ENCODE measurements around the gene NBAS. TPM values are rescaled to one million over a fixed set of nuclear protein-coding genes. Genes with fewer than 3 reads are reported as not detected.

Gene NBAS
- total RNA-seq, 1 experiment from 2014 or later, result 36.3 TPM

GRCh38 chr2:15355386-15355785, 205.7 kb downstream of the NBAS start:
- H3K4me1 ChIP-seq (ENCODE audit: control insufficient read depth, insufficient read depth, low read length), result no peaks in the 10 kb centered on the region
- H3K9me3 ChIP-seq (ENCODE audit: control insufficient read depth, insufficient read depth, low read depth, low read length), result no peaks in the 10 kb centered on the region
- TF ChIP-seq SIN3A (IDR thresholded peaks at IDR 0.05; ENCODE audit: borderline replicate concordance, insufficient read depth, low read depth, low read length) (no peak), POLR2AphosphoS5 (IDR thresholded peaks at IDR 0.05; ENCODE audit: low read depth, low read length) (no peak), CTCF (IDR thresholded peaks at IDR 0.05) (no peak), REST (IDR thresholded peaks at IDR 0.05; ENCODE audit: insufficient read depth in 1 of 2, low read depth in 2 of 2, low read length in 1 of 2) (no peak), TCF7L2 (IDR thresholded peaks at IDR 0.05; ENCODE audit: low read depth, low read length) (no peak)
- ChIA-PET CTCF (no interaction called here), POLR2A (no interaction called here)
- ATAC-seq (no peak), DNase-seq (ENCODE audit: low read depth, low spot score) (no peak)
- in situ Hi-C loops (cut with HindIII; ENCODE audit: low pct_unique_long_range_greater_than_20kb, low sequenced_read_pairs) (no loop called here), intact Hi-C loops (cut with micrococcal nuclease; ENCODE audit: unreplicated experiment) (no loop called here)
- H3K27me3 ChIP-seq (ENCODE audit: control insufficient read depth, insufficient read depth, low read length), result no peaks in the 10 kb centered on the region
- no peak overlapping the region for H3K4me3 ChIP-seq (ENCODE audit: low read depth in 2 of 2, low read length in 2 of 2)
- no TSS peak for BruUV-seq (replicated peaks)
- H3K27ac ChIP-seq (ENCODE audit: low read length), result no peak overlapping the region
- H3K36me3 ChIP-seq (ENCODE audit: control insufficient read depth, insufficient read depth, low read length), result no peaks in the 10 kb centered on the region; the same call in 1 of the 2 replicates

GRCh38 chr2:15354596-15355366, 206.4 kb downstream of the NBAS start:
- Histone ChIP-seq H3K9me3 (ENCODE audit: control insufficient read depth, insufficient read depth, low read depth, low read length) (no peaks in the 10 kb centered on the region), H3K27ac (ENCODE audit: low read length) (no peak overlapping the region), H3K36me3 (ENCODE audit: control insufficient read depth, insufficient read depth, low read length) (no peaks in the 10 kb centered on the region; the same call in 1 of the 2 replicates), H3K4me3 (ENCODE audit: low read depth in 2 of 2, low read length in 2 of 2) (no peak overlapping the region), H3K4me1 (ENCODE audit: control insufficient read depth, insufficient read depth, low read length) (no peaks in the 10 kb centered on the region), H3K27me3 (ENCODE audit: control insufficient read depth, insufficient read depth, low read length) (no peaks in the 10 kb centered on the region)
- intact Hi-C loops (cut with micrococcal nuclease; ENCODE audit: unreplicated experiment) (no loop called here), in situ Hi-C loops (cut with HindIII; ENCODE audit: low pct_unique_long_range_greater_than_20kb, low sequenced_read_pairs) (no loop called here)
- ChIA-PET CTCF (no interaction called here), POLR2A (no interaction called here)
- TF ChIP-seq POLR2AphosphoS5 (IDR thresholded peaks at IDR 0.05; ENCODE audit: low read depth, low read length) (no peak), REST (IDR thresholded peaks at IDR 0.05; ENCODE audit: insufficient read depth in 1 of 2, low read depth in 2 of 2, low read length in 1 of 2) (no peak), SIN3A (IDR thresholded peaks at IDR 0.05; ENCODE audit: borderline replicate concordance, insufficient read depth, low read depth, low read length) (no peak), CTCF (IDR thresholded peaks at IDR 0.05) (no peak), TCF7L2 (IDR thresholded peaks at IDR 0.05; ENCODE audit: low read depth, low read length) (no peak)
- ATAC-seq, result no peak
- BruUV-seq (replicated peaks), result no TSS peak
- no peak for DNase-seq (ENCODE audit: low read depth, low spot score)

All from Panc1 (cell line).